GM21723 (cell line): ENCODE measurements around the gene CCDC148.
A peak's percentile ranks its signal among the peaks of the same experiment; 100 is the strongest.

Source experiments
- ATAC-seq: cut with Tn5 transposase; IDR thresholded peaks from one replicate; pipeline ENCODE4 v1.9.1; 2021; ENCODE audit warnings: mild to moderate bottlenecking, moderate library complexity; ENCODE audit not compliant: unreplicated experiment

The CCDC148 gene

DNA sequence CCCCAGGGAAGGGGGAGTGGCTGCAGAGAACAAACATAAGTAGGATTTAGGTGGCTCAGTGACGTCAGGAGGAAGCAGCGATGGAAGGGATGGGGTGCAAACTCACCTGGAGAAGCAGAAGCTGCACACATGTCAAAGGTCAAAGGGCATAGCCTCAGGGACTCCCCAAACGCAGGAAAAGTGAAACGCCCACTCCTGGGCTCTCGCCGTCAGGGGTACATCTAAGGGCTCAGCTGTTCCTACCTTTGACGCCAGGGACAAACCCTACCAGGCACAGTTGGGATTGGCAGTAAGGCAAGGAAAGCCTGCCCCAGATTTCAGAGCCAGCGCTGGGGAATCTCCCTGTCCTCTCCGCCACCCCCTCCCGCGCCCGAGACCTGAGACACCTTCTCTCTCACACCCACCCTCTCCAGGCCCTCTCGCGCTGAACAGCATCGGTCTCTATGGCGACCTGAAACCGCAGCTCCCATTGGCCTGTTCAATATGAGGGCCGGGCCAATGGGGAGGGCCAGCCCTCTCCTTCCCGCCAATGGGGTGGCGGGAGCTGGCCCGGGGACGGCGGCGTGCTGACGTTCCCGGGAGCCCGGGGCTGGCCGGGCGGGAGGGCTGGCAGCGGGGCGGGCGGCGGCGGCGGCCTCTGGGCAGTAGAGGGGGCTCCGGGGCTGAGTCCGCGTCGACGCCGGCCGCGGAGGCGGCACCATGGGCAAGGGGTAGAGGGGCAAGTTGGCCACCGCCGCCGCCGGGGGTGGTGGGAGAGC is at the start of gene CCDC148, which contains the start of gene PKP4:
TSS of gene CCDC148 (minus strand) at position 445 of the 758 bp plus-strand sequence. CDS start at position 131, 314 bp downstream.
TSS of gene PKP4 (plus strand) at position 644 of the 758 bp plus-strand sequence. CDS start 76,233 bp downstream, outside the sequence.
- ATAC-seq = peak; percentile 91

DNA sequence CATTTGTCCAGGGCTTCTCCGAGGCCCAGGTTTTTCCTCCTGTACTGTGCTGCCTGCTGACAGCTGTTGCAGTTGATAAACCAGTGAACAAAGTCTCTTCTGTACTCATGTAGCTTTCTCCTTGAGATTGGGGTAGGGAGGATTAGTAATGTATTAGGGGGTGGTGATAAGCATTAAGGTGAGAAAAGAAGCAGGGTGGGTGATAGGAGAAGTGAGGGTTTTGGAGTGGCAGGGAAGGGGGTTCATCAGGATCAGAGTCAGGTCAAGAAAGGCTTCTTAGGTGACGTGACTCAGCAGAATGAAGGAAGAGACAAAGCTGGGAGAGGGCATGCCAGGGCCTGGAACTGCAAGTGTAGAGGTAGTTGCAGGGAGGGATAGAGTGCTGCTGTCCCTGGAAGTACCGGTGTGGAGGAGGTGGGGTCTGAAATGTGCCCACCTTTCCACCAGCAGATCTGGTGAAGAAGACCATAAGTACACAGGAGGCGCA is 48.9 kb upstream of the CCDC148 start:
- no peak for ATAC-seq

DNA sequence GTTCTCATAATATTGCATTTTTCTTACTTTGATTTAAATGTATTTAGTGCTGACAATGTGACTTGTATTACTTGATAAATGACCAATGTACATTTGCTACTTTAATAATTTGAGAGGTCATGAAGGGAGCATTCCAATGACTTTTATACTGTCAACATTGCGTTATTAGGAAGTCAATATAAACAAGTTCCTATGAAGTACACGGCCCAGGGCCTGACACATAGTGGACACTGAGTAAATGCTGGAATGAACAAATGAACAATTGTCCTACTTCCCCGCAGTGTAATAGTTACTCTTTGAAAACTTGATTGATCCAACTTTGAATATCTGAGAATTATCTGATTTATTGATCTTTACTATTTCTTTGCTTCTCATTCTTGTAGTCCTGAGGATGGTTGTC is 47.5 kb upstream of the CCDC148 start:
- no peak for ATAC-seq

DNA sequence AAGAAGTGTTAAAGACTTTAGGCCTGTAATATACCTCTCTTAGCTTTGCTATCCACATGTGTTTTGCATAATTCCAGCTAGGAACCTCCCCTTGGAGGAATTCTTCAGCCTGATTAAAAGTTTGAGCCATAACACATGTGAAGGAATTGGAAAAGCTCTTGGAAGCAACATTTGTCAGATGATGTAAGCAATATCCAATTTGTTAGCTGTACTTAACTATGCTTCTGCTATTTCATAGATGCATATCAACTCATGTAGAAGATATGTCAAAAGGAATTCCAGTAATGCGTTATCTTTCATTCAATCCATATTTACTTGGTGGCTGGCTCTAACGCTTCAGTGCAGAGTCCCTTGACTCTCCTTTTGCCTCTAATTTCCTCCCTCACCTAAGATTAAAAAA is 46.4 kb upstream of the CCDC148 start:
- no peak for ATAC-seq

DNA sequence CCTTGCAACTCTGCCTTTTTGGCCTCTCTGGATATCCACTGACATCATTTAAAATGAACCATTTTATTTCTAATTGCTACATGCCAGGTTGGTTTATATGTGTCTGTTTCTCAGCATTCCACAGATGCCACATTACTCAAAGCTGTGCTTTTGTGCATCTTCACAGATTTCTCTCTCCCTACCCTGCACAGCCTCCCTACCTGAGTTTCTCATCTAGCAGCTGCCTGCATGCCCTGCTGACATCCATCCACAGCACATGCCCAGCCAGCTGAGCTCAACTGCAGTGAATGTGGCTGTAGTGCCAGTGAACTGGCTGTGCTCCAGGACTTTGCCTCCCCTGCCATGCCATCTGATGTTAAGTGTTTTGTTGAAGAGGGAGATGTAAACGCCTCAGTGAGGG is 44.7 kb upstream of the CCDC148 start:
- ATAC-seq = no peak

DNA sequence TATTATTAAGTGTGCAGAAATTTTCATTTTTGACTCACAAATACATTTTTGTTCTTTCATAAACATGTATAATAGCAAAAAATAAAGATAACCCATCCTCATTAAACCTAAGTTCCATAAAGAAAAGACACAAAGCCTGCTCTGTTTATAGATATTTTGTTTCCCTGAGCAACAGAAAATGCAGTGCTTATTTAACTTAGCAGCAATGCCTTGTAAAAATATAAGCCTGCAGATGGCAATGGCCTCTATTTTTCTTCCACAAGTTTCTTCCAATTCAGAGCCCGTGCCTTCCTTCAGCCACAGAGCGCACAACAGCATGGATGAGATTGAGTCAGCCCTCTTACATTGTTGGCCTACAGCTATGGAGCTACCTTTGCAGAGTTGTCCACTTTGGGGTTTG is 43.8 kb upstream of the CCDC148 start:
- ATAC-seq = no peak

DNA sequence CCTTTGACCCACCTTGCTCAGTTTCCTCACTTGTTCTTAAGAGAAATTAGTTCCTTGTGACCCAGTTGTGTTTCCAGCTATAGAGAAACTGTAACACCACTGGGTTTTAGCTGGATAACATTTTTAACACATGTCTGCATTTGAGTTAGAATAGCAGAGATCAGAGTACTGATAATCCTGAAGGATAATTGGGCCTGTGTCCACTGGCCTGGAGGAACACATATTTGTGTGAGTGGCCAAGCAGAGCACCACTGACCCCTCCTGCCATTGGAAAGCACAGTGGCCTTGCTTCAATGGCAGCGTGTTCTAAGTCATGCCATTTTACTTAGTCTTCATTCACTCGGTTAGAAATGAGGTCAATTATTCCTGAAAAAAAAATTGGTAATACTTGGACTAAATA is 42.8 kb upstream of the CCDC148 start:
- ATAC-seq = no peak

DNA sequence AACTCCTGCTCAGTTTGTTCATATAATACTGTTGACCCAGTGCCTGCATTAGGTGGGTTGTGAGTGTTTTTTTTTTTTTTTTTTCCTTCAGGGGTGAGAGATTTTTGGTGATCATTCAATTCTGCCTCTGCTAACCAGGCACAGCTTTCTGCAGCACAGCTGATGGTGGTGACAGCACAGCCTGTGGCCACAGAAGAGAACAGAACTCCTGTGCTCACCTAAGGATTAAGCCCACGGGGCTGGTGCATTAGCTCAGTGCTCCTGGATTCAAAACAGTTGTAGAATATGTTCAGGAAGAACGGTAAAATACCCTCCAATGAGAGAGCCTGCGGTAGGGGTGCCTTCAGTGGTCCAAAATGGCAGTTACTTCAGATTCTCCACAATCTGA is 42.2 kb upstream of the CCDC148 start:
- no peak for ATAC-seq

DNA sequence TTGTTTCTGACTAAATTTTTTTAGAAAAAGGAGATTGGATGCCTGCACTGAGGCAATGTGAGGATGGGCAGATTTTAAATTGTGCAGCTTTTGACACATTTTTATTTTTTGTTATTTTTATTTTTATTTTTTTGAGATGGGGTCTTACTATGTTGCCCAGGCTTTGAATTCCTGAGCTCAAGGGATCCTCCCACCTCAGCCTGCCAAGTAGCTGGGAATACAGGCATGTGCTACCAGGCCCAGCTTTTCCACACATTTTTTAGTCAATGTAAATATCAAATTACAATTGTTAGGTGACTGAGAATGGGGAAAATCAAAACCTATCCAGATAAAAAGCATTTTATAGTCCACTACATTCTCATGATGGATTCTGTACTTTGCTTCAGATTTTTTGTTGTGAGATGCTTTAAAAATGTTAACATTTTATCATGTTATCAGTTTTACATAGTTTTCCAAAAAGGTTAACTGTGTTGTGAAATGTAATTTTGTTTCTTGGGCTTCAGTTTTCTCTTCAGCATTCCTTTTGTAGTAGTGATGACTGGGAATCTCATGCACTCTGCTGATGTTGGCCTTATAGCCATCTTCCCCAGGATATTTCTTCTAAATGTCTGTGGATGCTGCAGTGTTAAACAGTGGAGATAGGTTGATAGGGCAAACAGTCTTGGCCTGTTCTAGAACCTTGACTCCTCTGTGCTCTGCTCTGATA is 41.6 kb upstream of the CCDC148 start:
- ATAC-seq = no peak

DNA sequence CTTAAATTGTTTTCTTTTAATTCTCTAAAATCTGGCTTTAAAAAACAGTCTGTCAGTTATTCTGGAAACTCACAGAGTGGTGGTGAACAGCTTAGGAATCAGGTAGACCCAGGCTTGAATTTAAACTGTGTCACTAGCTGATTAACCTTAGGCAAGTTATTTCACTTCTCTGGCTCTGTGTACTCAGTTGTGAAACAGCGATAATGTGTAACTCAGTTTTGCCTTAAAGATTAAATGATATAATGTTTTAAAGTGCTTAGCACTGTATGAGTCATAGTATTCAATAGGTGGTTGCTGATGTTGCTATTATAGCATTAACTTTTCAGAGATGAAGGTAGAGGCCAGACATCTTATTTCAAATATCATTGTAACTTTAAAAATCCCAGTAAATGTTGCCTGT is 40.9 kb upstream of the CCDC148 start:
- no peak for ATAC-seq

DNA sequence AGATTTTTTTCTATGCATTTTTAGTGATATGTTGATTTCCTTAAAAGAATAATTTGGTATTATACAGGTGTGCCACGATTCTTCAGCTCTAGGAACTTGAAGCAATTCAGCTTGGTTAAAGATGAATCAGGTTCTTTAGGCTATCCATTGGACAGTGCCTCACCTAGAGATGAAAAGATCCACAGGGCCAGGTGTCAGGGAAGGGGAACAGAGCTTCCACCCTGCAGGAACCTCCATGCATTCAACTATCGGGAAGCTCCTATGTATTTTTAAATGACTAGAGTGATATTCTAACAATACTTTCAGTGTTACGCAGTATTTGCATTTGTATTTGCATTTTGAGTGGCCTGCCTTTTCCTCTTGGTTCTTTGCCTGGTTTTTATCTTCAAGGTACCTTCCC is 40.4 kb upstream of the CCDC148 start:
- ATAC-seq = no peak

DNA sequence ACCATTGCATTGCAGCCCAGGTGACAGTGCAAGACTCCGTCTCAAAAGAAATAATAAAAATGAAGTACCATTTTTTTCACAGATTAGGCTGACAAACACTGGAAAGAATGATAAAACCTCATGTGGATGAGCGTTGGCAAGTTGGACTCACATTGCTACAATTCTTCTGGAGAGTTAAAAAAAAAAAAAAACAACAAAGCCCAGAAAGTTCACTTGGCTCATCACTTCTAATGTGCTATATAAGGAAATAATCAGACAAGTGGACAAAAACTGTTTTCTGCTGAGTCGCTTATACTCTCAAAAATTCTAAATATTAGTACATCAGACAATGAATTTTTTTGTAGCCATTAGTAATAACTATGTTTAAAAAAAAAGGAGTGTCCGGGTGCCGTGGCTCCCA is 38.6 kb upstream of the CCDC148 start:
- ATAC-seq = no peak

DNA sequence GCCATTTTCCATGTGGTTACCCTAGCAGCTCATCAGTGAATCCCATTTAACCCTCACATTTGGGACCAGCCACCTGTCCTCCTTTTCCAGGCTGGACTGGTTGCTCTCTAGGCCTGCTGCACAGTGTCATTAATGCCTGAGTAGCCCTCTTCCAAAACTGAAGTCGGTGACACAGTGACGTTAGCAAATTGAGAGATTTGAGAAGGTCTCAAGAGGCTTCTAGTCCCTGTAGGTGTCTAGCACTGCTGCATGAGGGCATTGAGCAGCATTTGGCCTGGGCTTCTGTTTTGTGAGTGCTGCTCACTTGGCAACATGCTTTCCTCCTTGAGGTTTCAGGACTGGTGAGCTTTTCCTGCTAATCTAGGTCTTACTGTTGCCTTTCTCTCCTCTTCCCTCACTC is 36.9 kb upstream of the CCDC148 start:
- ATAC-seq = no peak

DNA sequence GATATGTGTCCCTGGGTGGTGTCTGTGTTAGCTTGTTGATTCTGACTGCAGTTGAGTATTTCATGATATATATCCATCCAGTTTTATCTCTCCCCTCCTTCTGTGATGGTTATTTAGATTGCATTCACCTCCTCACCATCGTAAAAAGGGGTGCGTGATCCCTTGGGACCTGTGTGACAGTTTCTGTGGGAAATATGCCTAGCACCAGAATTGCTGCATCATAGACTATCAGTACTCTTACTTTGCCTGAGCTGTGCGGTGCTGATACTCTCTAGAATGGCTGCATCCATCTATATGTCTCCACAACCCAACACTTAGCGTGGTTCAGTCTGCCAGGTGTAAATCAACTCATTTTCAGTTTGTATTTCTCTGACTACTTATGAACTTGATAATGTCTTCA is 34.5 kb upstream of the CCDC148 start:
- no peak for ATAC-seq

DNA sequence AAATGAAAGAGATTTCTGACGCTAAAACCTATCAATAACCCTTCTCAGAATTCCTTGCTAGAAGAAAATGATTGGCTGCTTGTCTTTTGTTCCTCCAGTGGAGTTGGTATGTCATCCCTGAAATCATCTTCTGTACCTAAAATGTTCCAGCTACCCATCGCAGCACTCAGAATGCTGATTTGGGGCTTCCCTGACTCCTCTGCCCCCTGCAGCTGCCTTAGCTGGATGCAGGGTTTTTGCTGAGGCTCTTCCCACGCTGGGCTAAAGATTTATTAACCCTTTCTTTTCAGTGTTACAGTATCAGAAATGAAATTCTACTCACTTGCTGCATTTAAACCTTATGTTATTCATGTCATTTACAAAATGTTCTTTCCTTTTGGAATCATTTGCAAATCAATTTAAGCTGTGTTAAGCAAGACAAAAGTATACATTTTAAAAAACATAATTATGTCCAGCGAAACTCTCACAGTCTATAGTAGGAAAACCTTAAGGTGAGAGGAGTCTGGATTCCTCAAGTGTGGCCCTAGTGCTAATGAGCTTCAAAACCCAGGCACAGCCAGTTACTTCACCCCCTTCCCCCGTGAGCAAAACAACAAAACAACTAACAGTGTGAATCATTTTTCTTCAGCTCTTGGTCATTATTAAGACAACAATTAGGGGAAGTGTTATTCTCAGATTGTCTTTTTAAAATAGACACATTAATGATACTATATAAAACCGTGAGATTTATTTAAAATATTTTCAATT is 33.0 kb upstream of the CCDC148 start:
- no peak for ATAC-seq

DNA sequence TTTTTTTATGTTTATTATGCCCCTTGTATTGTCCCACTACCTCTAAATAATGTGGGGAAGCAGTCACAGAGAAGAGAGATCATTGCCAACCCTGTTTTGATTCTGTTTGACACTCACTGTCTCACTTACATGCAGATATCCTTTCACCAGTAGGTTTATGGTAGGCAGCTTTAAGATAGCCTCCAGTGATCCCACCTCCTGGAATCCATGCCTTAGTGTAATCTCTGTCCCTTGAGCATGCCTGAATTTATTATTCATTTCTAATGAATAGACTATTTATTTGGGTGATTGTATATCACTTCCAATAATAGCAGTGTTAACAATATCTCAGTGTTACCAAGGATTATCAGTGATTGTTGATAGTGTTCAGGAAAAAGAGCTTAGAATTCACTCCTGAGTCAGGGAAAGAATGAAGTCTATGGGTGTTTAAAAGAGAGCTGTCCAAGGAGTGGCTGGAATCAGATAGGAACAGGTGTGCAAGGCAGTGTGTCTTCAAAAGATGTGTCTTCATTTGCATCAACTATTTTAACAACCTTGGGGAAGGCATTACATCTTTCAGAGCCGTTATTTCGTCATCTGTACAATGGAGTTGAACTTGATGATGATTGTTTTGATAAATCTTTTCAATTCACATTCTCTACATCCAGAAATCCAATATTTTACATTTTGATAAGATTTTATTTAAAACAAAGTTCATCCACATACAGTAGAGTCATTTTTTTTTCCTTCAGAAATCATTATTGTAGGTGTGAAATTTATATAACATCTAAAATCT is 32.1 kb upstream of the CCDC148 start:
- no peak for ATAC-seq

DNA sequence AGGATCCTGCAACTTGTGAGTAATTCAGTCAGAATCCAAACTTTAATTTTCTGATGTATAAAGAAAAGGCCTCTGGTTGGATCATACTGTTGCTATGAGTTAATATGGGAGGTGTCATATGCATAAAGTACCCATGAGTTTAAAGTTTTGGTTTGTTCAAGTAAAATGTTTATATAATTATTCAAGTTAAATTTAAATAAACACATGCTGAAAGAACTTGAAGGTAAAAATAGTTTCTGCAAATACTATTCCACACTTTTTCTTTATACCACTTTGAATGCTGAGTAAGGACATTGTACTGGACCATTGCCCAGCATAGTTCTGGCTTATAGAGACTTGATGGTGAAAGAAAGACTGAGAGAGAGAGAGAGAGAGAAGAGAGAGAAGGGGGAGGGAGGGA is 30.9 kb upstream of the CCDC148 start:
- ATAC-seq = no peak

DNA sequence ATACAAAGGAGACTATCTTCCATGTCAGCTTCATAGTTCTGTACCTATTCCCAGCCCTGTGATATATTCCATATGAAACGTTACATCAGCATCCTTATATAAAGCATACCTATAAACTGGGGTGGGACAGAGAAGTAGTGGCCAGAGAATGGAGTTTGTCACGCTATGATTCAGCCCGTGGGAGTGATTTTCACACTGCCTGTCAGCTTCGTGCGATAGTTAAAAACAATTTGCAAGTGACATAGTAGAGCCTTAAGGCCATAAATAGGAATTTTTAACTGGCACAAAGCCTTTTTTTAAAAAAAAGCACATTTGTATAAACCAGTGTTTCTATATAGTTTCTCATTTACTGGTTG is 30.4 kb upstream of the CCDC148 start:
- ATAC-seq = no peak

DNA sequence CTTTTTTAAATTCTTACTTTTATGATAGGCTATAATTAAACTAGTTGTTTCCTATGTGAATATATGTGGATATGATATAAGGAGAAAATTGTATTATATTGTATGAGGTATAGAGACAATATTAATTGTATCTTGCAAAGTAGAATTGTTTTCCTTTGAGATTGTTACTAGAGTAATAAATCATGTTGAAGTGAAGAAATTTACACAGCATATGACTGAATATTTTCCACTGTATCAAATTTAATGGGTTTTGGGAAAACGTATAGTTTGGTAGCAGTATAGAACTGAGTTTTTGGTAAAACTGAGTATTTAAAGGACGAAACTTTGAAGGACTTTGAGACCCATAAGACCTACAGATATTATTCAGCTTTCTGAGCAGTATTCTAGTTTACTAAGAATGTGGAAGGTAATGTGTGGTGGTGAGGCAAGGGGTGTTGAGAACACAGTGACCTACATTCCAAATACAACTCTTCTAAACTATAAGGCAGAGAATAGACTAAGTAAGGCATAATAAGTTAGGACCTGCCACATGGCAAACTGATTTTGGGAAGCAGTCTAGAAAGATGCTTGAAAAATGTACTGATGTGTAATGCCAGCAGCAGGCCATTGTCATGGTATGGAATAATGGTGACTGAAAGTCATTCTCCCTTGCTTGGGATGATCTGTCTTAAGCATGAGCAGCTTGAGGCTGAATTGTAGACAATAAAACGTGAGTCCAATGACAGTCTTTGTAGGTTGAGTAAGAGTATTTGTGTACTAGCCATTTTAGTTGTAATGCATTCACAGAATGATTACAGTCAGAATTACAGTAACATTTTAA is 29.8 kb upstream of the CCDC148 start:
- no peak for ATAC-seq
